Activated CD4-positive, alpha-beta T cell treated with anti-CD3 and anti-CD28 coated beads, Interleukin-2, Interleukin-6, amounts not matched to agents 100 ng/mL and 50 ng/mL, durations not matched to agents 16 hours and 8 hours (primary cell): ENCODE results near the gene SPATA7.

Source experiments
- DNase-seq: peaks from one replicate; pipeline ENCODE4 v3.0.0-alpha.2; 2020

SPATA7 gene

GRCh38 chr14:88421286-88421685, 35.8 kb downstream of the SPATA7 start:
- DNase-seq, result no peak

DNA sequence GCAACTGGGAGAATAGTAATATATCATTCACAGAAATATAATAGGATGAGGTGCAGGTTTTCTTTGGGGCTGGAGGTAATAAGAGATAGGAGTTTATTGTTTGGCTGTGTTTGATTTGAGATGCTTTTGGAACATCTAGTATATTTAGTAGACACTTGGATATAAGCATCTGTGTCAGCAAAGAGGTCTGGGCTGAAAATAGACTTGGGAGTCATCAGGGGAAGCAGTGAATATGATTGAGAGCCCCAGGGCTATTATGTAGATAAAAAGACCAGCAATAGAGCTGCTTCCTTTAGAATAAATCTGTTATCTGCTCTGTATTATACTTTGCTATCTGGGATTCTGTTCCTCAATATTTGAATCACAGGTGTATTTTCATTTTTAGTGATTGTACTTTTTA, 36.6 kb downstream of the SPATA7 start:
- DNase-seq, result no peak

DNA sequence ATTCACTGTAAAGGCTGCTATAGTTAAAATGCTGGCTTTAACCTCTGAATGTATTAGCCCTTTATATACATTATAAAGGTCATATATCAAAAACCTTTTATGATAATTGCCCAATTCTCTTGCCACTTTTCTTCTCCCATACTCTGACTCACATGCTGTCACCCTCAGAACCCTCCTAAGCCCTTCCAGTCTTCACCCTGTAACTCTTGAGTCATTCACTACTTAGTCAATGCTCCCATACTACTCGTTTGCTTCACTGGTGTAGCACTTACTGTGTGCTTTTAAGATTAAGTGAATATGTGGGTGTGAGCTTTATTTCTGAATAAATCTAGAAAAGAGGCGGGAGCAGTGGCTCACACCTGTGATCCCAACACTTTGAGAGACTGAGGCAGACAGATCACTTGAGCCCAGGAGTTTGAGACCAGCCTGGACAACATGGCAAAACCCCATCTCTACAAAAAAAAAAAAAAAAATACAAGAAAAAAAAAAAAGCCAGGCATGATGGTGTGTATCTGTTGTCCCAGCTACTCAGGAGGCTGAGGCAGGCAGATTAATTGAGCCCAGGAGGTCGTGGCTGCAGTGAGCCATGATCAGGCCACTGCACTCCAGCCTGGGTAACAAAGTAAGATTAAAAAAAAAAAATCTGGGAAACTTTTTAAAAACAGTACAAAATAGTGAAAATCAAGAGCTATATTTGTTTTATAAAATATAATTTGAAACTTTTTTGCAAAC, 37.6 kb downstream of the SPATA7 start:
- DNase-seq, result no peak

GRCh38 chr14:88424573-88424972, 39.1 kb downstream of the SPATA7 start:
- no peak for DNase-seq

DNA sequence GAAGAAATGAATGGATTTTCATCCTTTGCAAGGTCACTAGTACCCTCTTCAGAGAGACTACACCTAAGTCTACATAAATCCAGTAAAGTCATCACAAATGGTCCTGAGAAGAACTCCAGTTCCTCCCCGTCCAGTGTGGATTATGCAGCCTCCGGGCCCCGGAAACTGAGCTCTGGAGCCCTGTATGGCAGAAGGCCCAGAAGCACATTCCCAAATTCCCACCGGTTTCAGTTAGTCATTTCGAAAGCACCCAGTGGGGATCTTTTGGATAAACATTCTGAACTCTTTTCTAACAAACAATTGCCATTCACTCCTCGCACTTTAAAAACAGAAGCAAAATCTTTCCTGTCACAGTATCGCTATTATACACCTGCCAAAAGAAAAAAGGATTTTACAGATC, 40.8 kb downstream of the SPATA7 start:
- no peak for DNase-seq

- no peak for DNase-seq
These were observed 45.5 kb downstream of the SPATA7 start for GRCh38 chr14:88430976-88431375.

- DNase-seq, result no peak
These were observed 52.2 kb downstream of the SPATA7 start for GRCh38 chr14:88437658-88438057.

- no peak for DNase-seq
These were observed 53.6 kb downstream of the SPATA7 start for GRCh38 chr14:88439088-88439487.

- DNase-seq, result no peak
These were observed 66.8 kb downstream of the SPATA7 start for GRCh38 chr14:88452231-88452630.

DNA sequence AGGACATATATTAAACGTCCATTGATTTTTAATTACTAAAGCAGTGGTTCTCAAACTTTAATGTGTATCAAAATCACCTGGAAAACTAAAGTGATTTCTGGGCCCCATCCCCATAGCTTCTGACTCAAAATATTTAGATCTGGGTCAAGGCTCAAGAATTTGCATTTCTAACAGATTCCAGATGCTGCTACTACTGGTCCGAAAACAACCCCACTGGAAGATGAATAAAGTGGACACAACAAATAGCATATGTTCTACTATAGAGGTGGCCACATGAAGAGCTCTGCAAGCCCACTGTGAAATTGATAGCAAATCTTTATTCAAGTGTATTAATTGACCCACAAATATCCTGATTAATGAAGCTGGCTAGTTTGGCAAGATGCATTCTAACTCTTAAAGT, 69.4 kb downstream of the SPATA7 start:
- no peak for DNase-seq

- peak; percentile 41 for DNase-seq
These were observed 77.9 kb downstream of the SPATA7 start for GRCh38 chr14:88463318-88463717.

- DNase-seq, result no peak
These were observed 82.9 kb downstream of the SPATA7 start for GRCh38 chr14:88468406-88468805.

DNA sequence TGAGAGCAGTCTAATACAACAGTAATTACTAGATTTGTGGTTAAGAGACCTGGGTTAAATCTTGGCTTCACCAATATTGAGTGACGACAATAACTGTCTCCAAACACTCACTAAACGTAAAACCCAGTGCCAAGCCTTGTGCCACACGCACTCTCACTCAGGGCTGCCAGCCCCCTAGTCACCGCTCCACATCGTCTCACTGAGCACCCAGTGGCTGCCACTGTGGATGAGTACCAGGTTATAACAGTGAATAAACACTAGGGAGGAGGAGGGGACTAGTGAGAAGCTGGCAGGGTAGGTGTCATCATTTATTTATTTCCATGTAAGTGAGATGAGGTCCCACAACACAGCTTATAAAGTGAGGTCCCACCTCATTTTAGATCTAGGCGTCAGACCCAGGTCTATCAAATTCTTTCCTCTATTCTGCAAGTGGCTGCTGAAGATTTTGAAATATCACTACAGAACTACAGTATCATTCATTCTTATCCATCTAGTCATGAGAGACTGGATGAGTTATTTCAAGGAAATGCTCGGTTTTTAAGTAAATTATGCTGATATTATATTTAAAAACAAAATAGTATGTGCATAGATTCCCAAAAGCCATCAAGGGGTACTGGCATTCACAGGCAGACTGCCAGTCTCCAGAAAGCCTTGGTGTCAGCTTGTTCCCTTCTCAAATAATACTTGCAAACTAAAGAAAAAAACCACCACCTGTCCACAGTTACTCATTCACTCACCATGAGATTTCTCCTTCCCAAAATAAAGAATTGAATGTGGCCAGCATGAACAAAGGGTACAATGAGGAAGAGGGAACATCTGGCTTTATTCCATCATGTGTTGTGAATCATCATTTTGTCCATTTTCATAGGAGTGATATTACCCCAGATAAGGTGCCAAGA, 85.3 kb downstream of the SPATA7 start:
- no peak for DNase-seq

- DNase-seq, result no peak
These were observed 88.3 kb downstream of the SPATA7 start for GRCh38 chr14:88473791-88474190.

DNA sequence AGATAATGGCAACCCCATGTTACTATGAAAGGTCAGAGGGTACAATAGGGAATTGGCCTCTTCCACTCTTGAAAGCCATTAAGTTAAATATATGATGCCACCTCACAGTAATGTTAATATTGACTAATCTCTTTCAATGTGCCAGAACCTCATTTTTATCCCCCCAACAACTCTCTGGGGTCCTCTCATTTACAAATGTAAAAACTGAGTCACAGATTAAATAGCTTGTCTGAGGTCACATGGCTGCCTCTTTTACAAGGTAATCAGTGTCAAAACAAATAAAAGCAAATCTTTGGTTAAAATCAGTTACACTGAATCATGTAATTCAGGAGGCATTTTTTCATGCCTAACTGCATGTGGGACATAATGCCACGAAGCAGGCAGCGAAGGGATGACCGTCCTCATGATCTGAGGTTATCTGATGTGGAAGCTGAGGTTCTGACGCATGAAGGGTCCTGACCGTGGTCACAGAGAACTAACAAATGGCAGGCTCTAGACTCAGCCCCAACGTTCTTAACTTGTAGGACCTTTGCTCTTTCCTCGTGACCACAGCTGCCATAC, 90.8 kb downstream of the SPATA7 start:
- no peak for DNase-seq

DNA sequence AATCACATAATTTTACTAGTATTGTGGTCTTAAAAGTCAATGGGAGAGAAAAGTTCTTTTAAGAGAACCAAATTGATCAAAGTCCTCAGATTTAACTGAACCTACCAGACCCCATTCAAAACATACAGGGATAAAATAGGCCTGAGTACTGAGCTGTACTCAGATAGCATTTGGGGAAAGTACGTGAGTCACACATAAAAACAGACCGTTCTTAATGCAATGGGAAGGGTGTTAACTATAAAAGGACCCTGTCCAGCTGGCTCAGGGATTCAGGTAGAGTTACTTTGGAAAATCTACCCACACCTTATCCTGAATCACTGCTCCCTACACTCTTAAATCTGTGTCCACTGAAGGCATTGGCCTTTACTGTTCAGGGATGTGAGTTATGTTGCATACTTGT, 91.4 kb downstream of the SPATA7 start:
- no peak for DNase-seq

- no peak for DNase-seq
These were observed 92.2 kb downstream of the SPATA7 start for GRCh38 chr14:88477513-88478250.

- no peak for DNase-seq
These were observed 93.5 kb downstream of the SPATA7 start for GRCh38 chr14:88478931-88479330.

DNA sequence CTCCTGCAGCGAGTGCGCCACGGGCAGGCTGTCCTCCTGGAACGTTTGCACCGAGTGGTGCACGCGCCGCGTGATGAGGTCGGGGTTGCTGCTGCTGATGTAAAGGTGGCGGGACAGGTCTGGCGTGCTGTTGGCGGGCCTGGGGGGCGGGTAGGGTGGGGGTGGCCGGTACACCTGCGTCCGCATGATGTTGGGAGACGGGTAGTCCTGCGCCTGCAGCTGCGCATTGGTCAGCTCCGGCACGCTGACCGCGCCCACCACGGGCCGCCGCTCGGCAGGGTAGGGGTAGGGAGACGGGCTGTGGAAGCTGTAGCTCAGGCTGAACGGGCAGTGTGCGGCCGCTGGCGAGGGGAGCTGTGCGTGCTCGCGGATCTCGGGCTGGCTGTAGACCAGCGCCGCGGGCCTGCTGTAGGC, 94.1 kb downstream of the SPATA7 start:
- no peak for DNase-seq

- no peak for DNase-seq
These were observed 95.6 kb downstream of the SPATA7 start for GRCh38 chr14:88481059-88481458.

GRCh38 chr14:88481794-88482193, 96.3 kb downstream of the SPATA7 start:
- no peak for DNase-seq

DNA sequence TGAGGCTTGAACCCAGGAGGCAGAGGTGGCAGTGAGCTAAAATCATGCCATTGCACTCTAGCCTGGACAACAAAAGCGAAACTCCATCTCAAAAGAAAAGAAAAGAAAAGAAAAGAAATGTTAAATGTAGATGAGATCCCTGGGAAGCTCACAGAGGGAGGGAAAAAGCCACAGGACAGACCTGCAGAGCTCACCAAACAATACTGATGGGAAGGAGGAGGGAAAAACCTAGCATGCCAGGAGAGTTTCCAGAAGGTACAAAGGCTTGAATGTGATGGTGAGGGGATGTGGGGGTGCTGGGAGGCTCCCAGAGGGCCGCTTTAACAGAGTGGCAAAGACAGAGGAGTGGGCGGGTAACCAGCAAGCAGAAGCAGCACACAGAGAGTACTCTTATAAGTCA, 97.1 kb downstream of the SPATA7 start:
- no peak for DNase-seq
